ENCODE results near the gene SMCP.

DNA sequence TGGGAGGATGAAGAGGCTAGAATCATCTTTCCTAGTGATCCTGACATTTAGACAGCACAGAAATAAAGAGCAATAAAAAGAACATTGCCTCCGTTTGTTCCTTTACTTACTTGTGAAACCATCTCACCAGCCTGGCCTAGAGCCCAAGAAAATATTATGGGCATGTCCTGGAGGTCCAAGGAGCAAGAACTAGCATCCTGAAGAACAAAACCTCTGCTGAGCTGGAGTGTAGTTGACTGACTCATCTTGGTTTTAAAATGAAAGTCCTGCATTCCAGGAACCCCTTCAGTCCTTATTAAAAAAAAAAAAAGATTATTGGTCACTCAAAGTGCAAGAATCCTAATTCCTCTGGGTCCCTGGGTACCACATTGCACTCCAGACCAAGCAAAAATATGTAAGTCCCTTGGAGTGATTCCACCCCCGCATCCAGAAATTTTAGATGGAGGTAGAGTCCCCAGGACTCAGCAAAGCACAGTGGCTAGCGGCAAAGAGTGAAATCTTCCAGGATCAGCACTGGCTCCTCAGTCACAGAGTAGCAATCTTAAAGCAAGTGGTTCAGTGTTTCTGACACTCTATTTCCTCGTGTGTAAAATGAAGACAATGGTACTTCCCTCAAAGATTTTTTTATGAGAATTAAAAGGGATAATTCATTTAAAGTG is 7.0 kb downstream of the SMCP start:
- TF ChIP-seq TAF1 (conservative IDR thresholded peaks at IDR 0.05) (no peak), SP1 (IDR thresholded peaks at IDR 0.05) (no peak)

Data from liver (tissue), 1 donor.